ENCODE measurements around the gene KRT73. TPM values are rescaled to one million over a fixed set of nuclear protein-coding genes. Genes with fewer than 3 reads are reported as not detected.

KRT73 gene
- total and polyA plus RNA-seq, 9 of the 15 experiments (the other 6 are each of a cell fraction or from before 2014, with no cell fraction given) = 0.09 to 0.18 (median 0.13) TPM; not detected in 5

GRCh38 chr12:52662093-52662917 is 43.9 kb upstream of the KRT73 start (continued):
- TF ChIP-seq AFF1 (IDR thresholded peaks at IDR 0.05; ENCODE audit: low read depth in 1 of 2, partially characterized antibody in 2 of 2) (peak; percentile 67 to 93), GABPB2 (CRISPR knock-in tag; conservative IDR thresholded peaks at IDR 0.05) (no peak), NR2C2 (CRISPR knock-in tag; IDR thresholded peaks at IDR 0.05) (no peak), NR2C2 (tag; IDR thresholded peaks at IDR 0.05) (peak; percentile 76), NCOA2 (IDR thresholded peaks at IDR 0.05; ENCODE audit: partially characterized antibody in 2 of 2) (peak; percentile 78 to 80), GABPB1 (CRISPR knock-in tag; IDR thresholded peaks at IDR 0.05) (peak; percentile 59; the same call in 1 of the 2 replicates), ADNP (tag; IDR thresholded peaks at IDR 0.05) (peak; percentile 46), RREB1 (CRISPR knock-in tag; IDR thresholded peaks at IDR 0.05) (0 out of 2 replicates have a peak, but pooled peaks have one; percentile 30), EGR1 (conservative IDR thresholded peaks at IDR 0.05) (peak; percentile 20; the same call in 1 of the 2 replicates), NR0B1 (IDR thresholded peaks at IDR 0.05; ENCODE audit: partially characterized antibody) (no peak), ARID3B (CRISPR knock-in tag; IDR thresholded peaks at IDR 0.05; ENCODE audit: borderline replicate concordance) (no peak), GTF2E2 (tag; IDR thresholded peaks at IDR 0.05) (peak; percentile 37; the same call in 1 of the 2 replicates)
